ENCODE data around the gene CCDC171.
"Not testable (repeated sequence)": the region's sequence is repeated elsewhere in the genome, so short reads cannot be mapped to it uniquely, and the experiment has no call there.

Gene CCDC171

GRCh38 chr9:15761551-15761950, 208.7 kb downstream of the CCDC171 start:
- no peak for DNase-seq (ENCODE audit: low read depth in 2 of 2)

- DNase-seq (ENCODE audit: low read depth in 2 of 2): no peak
These were observed 210.5 kb downstream of the CCDC171 start for GRCh38 chr9:15763371-15763770.

GRCh38 chr9:15764131-15764530, 211.3 kb downstream of the CCDC171 start:
- DNase-seq (ENCODE audit: low read depth in 2 of 2): no peak

GRCh38 chr9:15769547-15769946, 216.7 kb downstream of the CCDC171 start:
- DNase-seq (ENCODE audit: low read depth in 2 of 2): no peak

GRCh38 chr9:15778861-15779260, 226.0 kb downstream of the CCDC171 start:
- DNase-seq (ENCODE audit: low read depth in 2 of 2): no peak

- DNase-seq (ENCODE audit: low read depth in 2 of 2): no peak
These were observed 229.3 kb downstream of the CCDC171 start for GRCh38 chr9:15782106-15782505.

- no peak for DNase-seq (ENCODE audit: low read depth in 2 of 2)
These were observed 232.7 kb downstream of the CCDC171 start for GRCh38 chr9:15785584-15785983.

- DNase-seq (ENCODE audit: low read depth in 2 of 2): no peak
These were observed 233.8 kb downstream of the CCDC171 start for GRCh38 chr9:15786616-15787015.

- not testable (repeated sequence) for DNase-seq (ENCODE audit: low read depth in 2 of 2)
These were observed 257.5 kb downstream of the CCDC171 start for GRCh38 chr9:15810219-15810899.

- no peak for DNase-seq (ENCODE audit: low read depth in 2 of 2)
These were observed 260.2 kb downstream of the CCDC171 start for GRCh38 chr9:15813076-15813475.

GRCh38 chr9:15824310-15824709, 271.5 kb downstream of the CCDC171 start:
- no peak for DNase-seq (ENCODE audit: low read depth in 2 of 2)

GRCh38 chr9:15831384-15831783, 278.5 kb downstream of the CCDC171 start:
- no peak for DNase-seq (ENCODE audit: low read depth in 2 of 2)

GRCh38 chr9:15834541-15834940, 281.7 kb downstream of the CCDC171 start:
- DNase-seq (ENCODE audit: low read depth in 2 of 2): no peak

GRCh38 chr9:15837079-15837679, 284.3 kb downstream of the CCDC171 start:
- peak in 1 of 2 experiments; percentile 1 for DNase-seq (ENCODE audit: low read depth in 2 of 2)

- no peak for DNase-seq (ENCODE audit: low read depth in 2 of 2)
These were observed 289.2 kb downstream of the CCDC171 start for GRCh38 chr9:15842051-15842450.

GRCh38 chr9:15843316-15843715, 290.5 kb downstream of the CCDC171 start:
- DNase-seq (ENCODE audit: low read depth in 2 of 2): no peak

GRCh38 chr9:15843931-15844330, 291.1 kb downstream of the CCDC171 start:
- no peak for DNase-seq (ENCODE audit: low read depth in 2 of 2)

- no peak for DNase-seq (ENCODE audit: low read depth in 2 of 2)
These were observed 293.8 kb downstream of the CCDC171 start for GRCh38 chr9:15846611-15847010.

- DNase-seq (ENCODE audit: low read depth in 2 of 2): no peak
These were observed 297.0 kb downstream of the CCDC171 start for GRCh38 chr9:15849871-15850270.

- DNase-seq (ENCODE audit: low read depth in 2 of 2): no peak
These were observed 298.9 kb downstream of the CCDC171 start for GRCh38 chr9:15851766-15852165.

GRCh38 chr9:15856591-15856990, 303.7 kb downstream of the CCDC171 start:
- DNase-seq (ENCODE audit: low read depth in 2 of 2): no peak

- no peak for DNase-seq (ENCODE audit: low read depth in 2 of 2)
These were observed 314.5 kb downstream of the CCDC171 start for GRCh38 chr9:15867334-15867733.

- no peak for DNase-seq (ENCODE audit: low read depth in 2 of 2)
These were observed 315.1 kb downstream of the CCDC171 start for GRCh38 chr9:15867988-15868387.

Data from stimulated activated CD4-positive, alpha-beta T cell treated with anti-CD3 and anti-CD28 coated beads, Interleukin-12 subunit alpha, Interleukin-12 subunit beta, amount 100 ng/mL, for 24 hours (primary cell).